ENCODE results near the gene PHLDB3.
"Not testable (repeated sequence)": the region's sequence is repeated elsewhere in the genome, so short reads cannot be mapped to it uniquely, and the experiment has no call there.

The PHLDB3 gene

DNA sequence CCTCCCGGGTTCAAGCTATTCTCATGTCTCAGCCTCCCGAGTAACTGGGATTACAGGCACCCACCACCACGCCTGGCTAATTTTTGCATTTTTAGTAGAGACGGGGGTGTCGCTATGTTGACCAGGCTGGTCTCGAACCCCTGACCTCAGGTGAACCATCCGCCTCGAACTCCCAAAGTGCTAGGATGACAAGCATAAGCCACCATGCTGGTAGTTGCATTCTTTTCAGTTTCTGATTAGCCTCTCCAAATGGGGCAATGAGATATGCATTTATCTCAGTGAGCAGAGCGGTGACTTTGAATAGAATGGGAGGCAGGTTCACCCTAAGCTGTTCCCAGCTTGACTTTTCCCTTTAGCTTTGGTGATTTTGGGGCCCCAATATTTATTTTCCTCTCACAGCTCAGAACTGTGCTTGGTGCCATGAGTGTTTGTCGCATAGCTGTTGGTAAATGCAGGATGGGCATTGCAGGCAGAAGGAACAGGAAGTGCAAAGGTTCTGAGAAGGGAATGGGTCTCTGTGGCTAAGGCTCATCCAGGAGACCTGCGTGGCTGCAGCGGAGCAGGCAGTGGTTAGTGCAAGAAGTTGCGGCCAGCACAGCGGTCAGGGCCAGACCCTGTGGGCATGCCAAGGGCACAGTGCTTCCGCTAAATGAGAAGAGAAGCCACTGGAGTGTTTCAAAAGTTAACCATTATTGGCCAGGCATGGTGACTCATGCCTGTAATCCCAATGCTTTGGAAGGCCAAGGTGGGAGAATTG, 59.8 kb downstream of the PHLDB3 start:
- no peak for DNase-seq (ENCODE audit: low read depth)

DNA sequence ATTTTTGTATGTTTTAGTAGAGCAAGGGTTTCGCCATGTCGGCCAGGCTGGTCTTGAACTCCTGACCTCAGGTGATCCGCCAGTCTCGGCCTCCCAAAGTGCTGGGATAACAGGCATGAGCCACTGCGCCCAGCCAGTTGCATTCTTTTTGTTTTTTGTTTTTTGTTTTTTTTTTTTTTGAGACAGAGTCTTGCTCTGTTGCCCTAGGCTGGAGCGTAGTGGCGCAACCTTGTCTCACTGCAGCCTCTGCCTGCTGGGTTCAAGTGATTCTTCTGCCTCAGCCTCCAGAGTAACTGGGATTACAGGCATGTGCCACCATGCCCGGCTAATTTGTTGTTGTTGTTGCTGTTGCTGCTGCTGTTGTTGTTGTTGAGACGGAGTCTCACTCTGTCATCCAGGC, 60.5 kb downstream of the PHLDB3 start:
- DNase-seq (ENCODE audit: low read depth) = not testable (repeated sequence)

DNA sequence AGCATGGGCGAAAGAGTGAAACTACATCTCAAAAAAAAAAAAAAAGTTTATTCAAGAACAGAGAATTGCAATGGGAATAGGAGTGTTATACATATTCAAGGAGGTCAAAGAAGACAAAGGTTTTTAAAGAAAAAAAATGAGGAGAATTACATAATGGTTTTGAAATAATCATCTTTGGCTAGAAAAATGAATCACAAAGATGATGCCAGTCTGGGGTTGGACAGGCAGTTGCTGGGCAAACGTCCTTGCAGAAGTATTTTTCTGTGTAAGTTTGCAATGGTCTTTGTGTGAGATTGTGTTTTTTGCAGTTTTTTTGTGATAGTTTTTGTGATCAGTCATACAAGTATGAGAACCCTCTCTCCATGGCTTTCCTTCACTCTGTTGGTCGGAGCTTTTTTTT, 62.8 kb downstream of the PHLDB3 start:
- DNase-seq (ENCODE audit: low read depth) = no peak

DNA sequence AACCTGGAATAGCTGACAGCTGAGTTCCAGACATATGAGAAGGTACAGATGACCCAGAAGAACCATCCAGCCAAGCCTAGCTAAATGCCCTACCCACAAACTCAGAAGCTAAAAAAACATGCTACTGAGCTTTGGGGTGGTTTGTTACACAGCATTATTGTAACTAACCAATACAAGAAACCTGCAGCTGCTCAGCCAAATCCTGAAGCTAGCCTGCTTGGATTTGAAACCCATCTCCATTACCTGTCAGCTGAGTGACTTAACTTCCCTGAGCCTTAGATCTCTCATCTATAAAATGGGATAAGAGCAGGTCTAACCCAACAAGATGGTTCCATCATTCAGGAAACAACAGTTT, 64.9 kb downstream of the PHLDB3 start:
- DNase-seq (ENCODE audit: low read depth) = no peak

DNA sequence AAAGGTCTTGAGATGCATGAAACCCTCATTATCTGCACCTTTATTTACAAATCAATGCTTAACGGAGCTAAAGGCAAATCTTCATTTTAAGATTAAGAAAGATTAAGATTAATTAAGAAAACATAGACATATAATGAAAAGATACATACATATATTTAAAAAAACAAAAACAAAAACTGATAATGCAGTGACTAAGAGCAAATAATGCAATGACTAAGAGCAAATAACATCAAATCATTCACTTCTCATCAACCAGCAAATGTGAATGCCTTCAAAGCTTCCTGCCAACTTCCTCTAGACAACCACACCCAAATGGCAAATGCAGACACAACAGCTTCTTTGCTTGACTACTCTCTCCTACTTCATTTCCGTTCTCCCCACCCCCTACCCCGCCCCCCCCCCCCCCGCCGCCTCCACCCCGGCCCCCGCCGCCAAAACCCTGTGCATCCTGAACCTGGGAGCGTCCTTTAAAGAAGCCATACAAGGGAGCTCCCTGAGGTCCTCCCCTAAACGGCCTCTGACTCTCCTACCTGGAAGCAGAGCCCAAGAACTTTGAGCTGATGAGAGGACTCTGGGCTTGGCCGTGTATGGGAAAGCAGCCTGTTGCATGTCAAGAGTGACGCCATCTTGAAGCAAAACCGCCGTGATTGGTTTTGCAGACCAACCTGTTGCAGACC, 65.4 kb downstream of the PHLDB3 start:
- no peak for DNase-seq (ENCODE audit: low read depth)

DNA sequence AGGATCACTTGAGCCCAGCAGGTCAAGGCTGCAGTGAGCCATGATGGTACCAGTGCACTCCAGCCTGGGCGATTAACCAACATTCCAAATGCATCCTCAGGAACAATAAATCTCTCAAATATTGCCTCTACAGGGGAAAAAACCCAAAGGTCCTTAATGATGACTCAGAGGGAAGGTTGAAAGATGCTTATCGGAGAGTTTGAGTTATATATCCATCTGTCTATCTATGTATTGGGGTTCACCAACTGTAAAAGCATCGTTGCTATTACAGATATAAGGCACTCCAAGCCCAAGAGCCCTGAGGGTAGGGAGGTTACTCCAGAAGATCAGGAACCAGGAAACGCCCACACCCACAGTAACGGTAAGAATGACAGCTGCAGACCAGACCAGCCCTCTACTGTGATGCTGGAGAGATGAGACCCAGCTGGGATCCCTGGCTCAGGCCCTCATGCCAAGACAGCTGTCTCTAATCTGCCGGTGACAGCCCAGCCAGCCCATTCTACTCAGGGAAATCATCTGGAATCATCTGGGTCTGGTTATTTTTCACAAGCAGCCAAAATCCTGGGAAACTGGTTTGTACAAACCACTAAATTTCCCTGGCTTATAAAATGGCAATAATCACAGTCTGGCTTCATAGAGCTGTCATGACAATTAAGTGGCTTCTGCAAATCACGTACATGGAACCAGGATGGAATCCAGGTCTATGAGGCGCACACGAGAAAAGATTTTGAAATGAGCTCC, 66.1 kb downstream of the PHLDB3 start:
- no peak for DNase-seq (ENCODE audit: low read depth)

DNA sequence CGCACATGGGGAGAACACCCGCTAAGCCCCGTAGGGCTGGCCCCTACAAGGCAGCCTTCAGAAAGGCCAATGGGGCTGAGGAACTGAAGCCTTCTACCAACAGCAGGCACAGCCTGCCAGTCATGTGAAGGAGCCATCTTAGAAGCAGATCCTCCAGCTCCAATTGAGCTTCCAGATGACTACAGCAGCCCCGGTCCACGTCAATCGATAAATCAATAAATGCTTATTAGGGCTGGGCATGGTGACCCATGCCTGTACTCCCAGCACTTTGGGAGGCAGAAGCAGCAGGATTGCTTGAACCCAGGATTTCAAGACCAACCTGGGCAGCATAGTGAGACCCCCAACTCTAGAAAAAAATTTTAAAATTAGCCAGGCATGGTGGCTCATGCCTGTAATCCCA, 66.8 kb downstream of the PHLDB3 start:
- no peak for DNase-seq (ENCODE audit: low read depth)

DNA sequence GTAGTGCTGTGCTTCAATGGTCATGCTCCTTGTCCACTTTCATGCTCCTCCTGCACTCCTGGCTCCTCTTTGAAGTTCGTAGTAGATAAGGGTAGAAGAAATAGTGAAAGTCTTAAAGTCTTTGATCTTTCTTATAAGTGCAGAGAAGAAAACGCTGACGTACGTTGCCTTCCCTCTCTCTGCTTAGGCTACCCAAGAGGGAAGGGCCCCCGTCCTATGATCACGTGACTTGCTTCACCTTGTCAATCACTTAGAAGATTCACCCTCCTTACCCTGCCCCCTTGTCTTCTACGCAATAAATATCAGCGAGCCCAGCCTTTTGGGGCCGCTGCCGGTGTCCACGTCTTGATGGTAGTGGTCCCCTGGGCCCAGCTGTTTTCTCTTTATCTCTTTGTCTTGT, 67.3 kb downstream of the PHLDB3 start:
- DNase-seq (ENCODE audit: low read depth) = not testable (repeated sequence)

DNA sequence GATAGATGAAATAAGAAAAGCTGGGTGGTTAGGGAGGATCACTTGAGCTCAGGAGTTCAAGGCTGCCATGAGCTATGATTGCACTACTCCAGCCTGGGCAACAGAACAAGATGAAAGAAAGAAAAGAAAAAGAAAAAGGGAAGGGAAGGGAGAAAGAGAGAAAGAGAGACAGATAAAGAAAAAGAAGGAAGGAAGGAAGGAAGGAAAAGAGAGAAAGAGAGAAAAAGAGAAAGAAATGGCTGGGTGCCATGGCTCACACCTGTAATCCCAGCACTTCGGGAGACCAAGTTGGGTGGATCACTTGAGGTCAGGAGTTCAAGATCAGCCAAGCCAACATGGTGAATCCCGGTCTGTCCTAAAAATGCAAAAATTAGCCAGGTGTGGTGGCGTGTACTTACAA, 68.8 kb downstream of the PHLDB3 start:
- DNase-seq (ENCODE audit: low read depth) = no peak

DNA sequence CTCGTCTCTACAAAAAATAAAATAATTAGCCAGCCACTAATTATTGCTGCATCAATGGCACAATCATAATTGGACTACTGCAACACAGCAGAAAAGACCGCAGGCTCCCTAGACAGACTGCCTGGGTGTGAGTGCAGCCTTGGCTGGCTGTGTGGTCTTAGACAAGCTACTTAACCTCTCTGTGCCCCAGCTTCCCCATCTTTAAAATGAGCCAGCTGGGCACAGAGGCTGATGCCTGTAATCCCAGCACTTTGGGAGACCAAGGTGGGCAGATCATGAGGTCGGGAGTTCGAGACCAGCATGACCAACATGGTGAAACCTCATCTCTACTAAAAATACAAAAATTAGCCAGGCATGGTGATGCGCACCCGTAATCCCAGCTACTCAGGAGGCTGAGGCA, 70.9 kb downstream of the PHLDB3 start:
- no peak for DNase-seq (ENCODE audit: low read depth)

DNA sequence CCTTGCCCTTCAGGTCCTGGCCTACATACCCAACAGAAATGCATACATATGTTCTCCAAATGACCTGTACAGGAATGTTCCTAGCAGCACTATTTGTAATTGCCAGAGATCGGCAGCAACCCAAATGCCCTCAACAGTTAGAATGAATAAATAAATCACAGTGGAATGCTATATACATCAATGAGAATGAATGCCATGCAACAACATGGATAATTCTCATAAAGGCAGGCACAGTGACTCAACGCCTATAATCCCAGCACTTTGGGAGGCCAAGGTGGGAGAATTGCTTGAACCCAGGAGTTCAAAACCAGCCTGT, 71.2 kb downstream of the PHLDB3 start:
- no peak for DNase-seq (ENCODE audit: low read depth)

DNA sequence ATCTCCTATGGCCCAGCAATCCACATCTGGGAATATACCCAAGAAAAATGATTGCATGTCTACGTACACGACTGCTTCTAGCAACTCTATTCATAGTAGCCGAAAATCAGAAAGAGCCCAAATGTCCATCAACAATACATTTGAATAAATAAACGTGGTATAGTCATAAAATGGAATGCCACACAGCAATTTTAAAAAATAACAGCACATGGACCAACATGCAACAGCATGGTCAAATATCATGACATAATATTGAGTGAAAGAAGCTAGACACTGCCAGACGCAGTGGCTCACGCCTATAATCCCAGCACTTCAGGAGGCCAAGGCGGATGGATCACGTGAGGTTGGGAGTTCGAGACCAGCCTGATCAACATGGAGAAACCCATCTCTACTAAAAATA, 73.6 kb downstream of the PHLDB3 start:
- DNase-seq (ENCODE audit: low read depth) = no peak

DNA sequence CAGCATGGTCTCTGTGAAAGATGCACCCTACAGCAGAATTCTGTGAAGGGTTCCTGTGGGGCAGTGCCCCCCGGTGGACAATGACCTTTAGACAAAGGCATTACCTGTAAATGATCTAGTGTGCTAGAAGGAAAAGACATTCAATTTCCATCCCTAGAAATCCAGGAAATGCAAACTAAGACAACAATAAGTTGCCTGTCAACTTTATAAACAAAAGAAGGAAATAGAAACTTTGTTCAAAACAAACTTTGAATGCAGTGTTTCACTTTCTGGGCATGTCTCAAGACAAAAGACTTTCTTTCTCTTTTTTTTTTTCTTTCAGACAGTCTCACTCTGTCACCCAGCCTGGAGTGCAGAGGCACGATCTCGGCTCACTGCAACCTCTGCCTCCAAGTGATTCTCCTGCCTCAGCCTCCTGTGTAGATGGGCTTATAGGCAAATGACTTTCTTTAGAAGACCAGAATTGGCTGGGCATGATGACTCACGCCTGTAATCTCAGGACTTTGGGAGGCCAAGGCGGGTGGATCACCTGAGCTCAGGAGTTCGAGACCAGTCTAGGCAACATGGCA, 74.3 kb downstream of the PHLDB3 start:
- DNase-seq (ENCODE audit: low read depth) = no peak

DNA sequence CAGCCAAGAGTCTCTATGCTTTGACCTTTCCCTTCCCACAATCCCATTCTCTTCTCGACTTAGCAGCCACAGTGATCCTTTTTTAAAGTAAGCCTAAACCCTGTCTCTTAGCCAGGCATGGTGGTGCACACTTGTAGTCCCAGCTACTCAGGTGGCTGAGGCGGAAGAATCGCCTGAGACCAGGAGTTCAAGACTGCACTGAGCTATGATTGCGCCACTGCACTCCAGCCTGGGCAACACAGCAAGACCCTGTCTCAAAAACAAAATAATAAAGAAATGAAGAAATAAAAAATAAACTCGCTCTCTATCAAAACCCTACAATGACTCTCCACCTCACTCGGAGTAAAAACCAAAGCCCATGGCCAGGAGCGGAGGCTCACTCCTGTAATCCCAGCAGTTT, 75.2 kb downstream of the PHLDB3 start:
- DNase-seq (ENCODE audit: low read depth) = no peak

DNA sequence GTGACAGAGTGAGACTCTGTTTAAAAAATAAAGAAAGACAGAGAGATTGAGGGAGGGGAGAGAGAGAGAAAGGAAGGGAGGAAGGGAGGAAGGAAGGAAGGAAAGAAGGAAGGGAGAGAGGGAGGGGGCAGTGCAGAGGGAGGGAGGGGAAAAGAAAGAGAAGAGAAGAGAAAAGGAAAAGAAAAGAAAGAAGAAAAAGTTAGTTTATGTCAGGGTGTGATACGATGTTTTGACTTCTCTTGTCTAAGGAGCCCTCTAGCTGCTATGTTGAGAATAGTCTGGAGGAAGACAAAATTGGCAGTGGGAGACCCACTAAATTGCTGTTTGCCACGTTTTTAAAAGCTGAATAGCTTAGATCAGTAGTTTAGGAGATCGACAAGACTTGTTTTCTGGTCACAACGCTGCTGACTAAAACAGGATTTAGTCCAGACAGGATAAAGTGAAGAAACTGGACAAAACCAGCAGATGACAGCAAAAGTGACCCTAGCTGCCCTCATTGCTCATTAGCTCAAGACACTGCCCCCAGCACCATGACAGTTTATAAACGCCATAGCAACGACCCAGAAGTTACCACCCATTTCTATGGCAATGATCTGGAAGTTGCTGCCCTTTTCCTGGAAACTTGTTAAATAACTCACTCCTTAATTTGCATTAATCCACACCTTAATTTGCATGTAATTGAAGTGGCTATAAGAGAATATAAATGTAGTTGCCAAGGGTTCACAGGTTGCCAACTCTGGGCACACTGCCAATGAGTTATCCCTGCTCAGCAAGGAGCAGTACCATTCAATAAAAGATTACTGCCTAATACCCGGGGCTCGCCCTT, 78.8 kb downstream of the PHLDB3 start:
- DNase-seq (ENCODE audit: low read depth) = peak; percentile 28
